Fibroblast of the aortic adventitia (primary cell): Measurements from ENCODE around the gene PTBP3. TPM values are rescaled to one million over a fixed set of nuclear protein-coding genes. Genes with fewer than 3 reads are reported as not detected.
"Not testable (repeated sequence)": the region's sequence is repeated elsewhere in the genome, so short reads cannot be mapped to it uniquely, and the experiment has no call there.

Experiments used
- DNase-seq: peaks from one replicate; pipeline ENCODE4 v3.0.0-alpha.2; 2010; ENCODE audit warnings: low read depth
- H3K4me3 ChIP-seq: 2 replicates; pipeline ENCODE4 v1.5.1; 2011; ENCODE audit warnings: low read depth, mild to moderate bottlenecking, control low read depth, low read length, moderate library complexity
- CTCF ChIP-seq: IDR thresholded peaks from 2 replicates; pipeline ENCODE4 v1.5.1; 2011; ENCODE audit warnings: mild to moderate bottlenecking, low read length, control low read depth, inconsistent platforms; ENCODE audit not compliant: insufficient read depth
- total RNA-seq: library from RNA; depleted of rRNA; stranded (reverse); fragments of >200 nt; gene quantifications from 2 replicates; pipeline ENCODE4 v1.2.3, GENCODE V29; 2012; ENCODE audit warnings: low replicate concordance

The PTBP3 gene
- total RNA-seq, 1 donor, result 32.4 TPM

GRCh38 chr9:112371060-112371459, 37.6 kb upstream of the PTBP3 start:
- no peak overlapping the region for H3K4me3 ChIP-seq
- TF ChIP-seq CTCF, result no peak
- no peak for DNase-seq

DNA sequence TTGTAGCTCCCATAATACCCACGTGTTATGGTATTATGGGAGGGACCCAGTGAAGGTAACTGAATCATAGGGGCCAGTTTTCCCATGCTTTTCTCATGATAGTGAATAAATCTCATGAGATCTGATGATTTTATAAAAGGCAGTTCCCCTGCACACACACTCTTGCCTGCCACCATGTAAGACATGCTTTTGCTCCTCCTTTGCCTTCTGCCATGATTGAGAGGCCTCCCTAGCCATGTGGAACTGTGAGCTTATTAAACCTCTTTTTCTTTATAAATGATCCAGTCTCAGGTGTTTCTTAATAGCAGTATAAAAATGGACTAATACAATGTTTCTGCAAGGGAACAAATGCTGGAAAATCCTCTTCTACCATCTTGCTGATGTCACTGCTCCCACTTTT, 36.4 kb upstream of the PTBP3 start:
- no peak for DNase-seq
- H3K4me3 ChIP-seq, result no peak overlapping the region
- TF ChIP-seq CTCF, result no peak

GRCh38 chr9:112367465-112367864, 34.0 kb upstream of the PTBP3 start:
- H3K4me3 ChIP-seq, result no peak overlapping the region
- no peak for DNase-seq
- no peak for TF ChIP-seq CTCF

- peak; percentile 21 for TF ChIP-seq CTCF
- no peak for DNase-seq
- H3K4me3 ChIP-seq, result no peak overlapping the region
Observed at GRCh38 chr9:112366591-112366990, 33.2 kb upstream of the PTBP3 start.

DNA sequence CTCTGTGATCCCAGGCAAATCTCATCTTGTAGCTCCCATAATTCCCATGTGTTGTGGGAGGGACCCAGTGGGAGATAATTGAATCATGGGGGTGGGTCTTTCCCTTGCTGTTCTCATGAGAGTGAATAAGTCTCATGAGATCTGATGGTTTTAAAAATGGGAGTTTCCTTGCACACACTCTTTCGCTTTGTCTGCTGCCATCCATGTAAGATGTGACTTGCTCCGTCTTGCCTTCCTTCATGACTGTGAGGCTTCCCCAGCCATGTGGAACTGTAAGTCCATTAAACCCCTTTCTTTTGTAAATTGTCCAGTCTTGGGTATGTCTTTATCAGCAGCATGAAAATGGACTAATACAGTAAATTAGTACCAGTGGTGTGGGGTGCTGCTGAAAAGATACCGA, 31.8 kb upstream of the PTBP3 start:
- not testable (repeated sequence) for DNase-seq, H3K4me3 ChIP-seq

GRCh38 chr9:112364761-112365160, 31.3 kb upstream of the PTBP3 start:
- no peak for TF ChIP-seq CTCF
- no peak for DNase-seq
- H3K4me3 ChIP-seq, result no peak overlapping the region

- H3K4me3 ChIP-seq, result no peak overlapping the region
- peak; percentile 74 for DNase-seq
- peak; percentile 32 for TF ChIP-seq CTCF
Observed at GRCh38 chr9:112361601-112362000, 28.2 kb upstream of the PTBP3 start.
